GM23248 (cell line): ENCODE results near the gene RRAS2. TPM values are rescaled to one million over a fixed set of nuclear protein-coding genes. Genes with fewer than 3 reads are reported as not detected.

ENCODE experiments used
- DNase-seq: peaks from one replicate; pipeline ENCODE4 v3.0.0-alpha.2; 2015
- H2AFZ ChIP-seq: fragments of 200-600 bp; sonication (generic); 2 replicates; pipeline ENCODE4 v1.6.1; 2016; ENCODE audit warnings: antibody characterized with exemption
- H3F3A ChIP-seq: fragments of 200-600 bp; sonication (generic); 2 replicates; pipeline ENCODE4 v1.6.1; 2016; ENCODE audit warnings: mild to moderate bottlenecking, antibody characterized with exemption, mixed run types; ENCODE audit not compliant: insufficient read depth
- H3K27ac ChIP-seq: fragments of 200-600 bp; sonication (generic); 2 replicates; pipeline ENCODE4 v1.5.1; 2016; ENCODE audit warnings: mild to moderate bottlenecking
- H3K27me3 ChIP-seq: fragments of 200-600 bp; sonication (generic); replicated peaks from 2 replicates; pipeline ENCODE4 v1.6.1; 2016; ENCODE audit warnings: mild to moderate bottlenecking; ENCODE audit not compliant: insufficient read depth
- H3K36me3 ChIP-seq: fragments of 200-600 bp; sonication (generic); 2 replicates; pipeline ENCODE4 v1.6.1; 2016; ENCODE audit warnings: low read depth, mild to moderate bottlenecking
- H3K4me1 ChIP-seq: fragments of 200-600 bp; sonication (generic); 2 replicates; pipeline ENCODE4 v1.6.1; 2016; ENCODE audit warnings: mild to moderate bottlenecking; ENCODE audit not compliant: insufficient read depth
- H3K4me2 ChIP-seq: fragments of 200-600 bp; sonication (generic); one replicate; pipeline ENCODE4 v1.6.1; 2016; ENCODE audit warnings: mild to moderate bottlenecking; ENCODE audit not compliant: unreplicated experiment
- H3K4me3 ChIP-seq: fragments of 200-600 bp; sonication (generic); 2 replicates; pipeline ENCODE4 v1.5.1; 2016; ENCODE audit warnings: mild to moderate bottlenecking
- H3K79me2 ChIP-seq: fragments of 200-600 bp; sonication (generic); 2 replicates; pipeline ENCODE4 v1.6.1; 2016; ENCODE audit warnings: mild to moderate bottlenecking; ENCODE audit not compliant: insufficient read depth
- H3K9ac ChIP-seq: fragments of 200-600 bp; sonication (generic); 2 replicates; pipeline ENCODE4 v1.6.1; 2016; ENCODE audit warnings: mild to moderate bottlenecking
- H3K9me2 ChIP-seq: fragments of 200-600 bp; sonication (generic); 2 replicates; pipeline ENCODE4 v1.6.1; 2016; ENCODE audit warnings: mixed run types, mild to moderate bottlenecking, moderate library complexity; ENCODE audit not compliant: insufficient read depth
- H3K9me3 ChIP-seq: fragments of 200-600 bp; sonication (generic); one replicate; pipeline ENCODE4 v1.6.1; 2017; ENCODE audit warnings: low read depth
- H4K20me1 ChIP-seq: fragments of 200-600 bp; sonication (generic); 2 replicates; pipeline ENCODE4 v1.6.0; 2016; ENCODE audit not compliant: insufficient read depth
- EZH2 ChIP-seq: fragments of 200-600 bp; sonication (generic); IDR thresholded peaks from 2 replicates; pipeline ENCODE4 v1.6.1; 2018; ENCODE audit warnings: antibody characterized with exemption, mild to moderate bottlenecking; ENCODE audit not compliant: insufficient read depth, poor library complexity, severe bottlenecking
- EZH2phosphoT487 ChIP-seq: fragments of 200-600 bp; sonication (generic); IDR thresholded peaks from 2 replicates; pipeline ENCODE4 v1.6.1; 2018; ENCODE audit warnings: antibody characterized with exemption, moderate library complexity, mild to moderate bottlenecking, low read depth; ENCODE audit not compliant: insufficient read depth
- WGBS, 2 experiments: methylation state at CpG; one replicate each; pipeline ENCODE4 v1.1.6; 2015 to 2017; ENCODE audit warnings: low lambda C conversion rate in 2 of 2, low coverage in 1 of 2; ENCODE audit errors: missing lambda C conversion rate in 2 of 2; 5-methylcytosine and 5-hydroxymethylcytosine counted together
- in situ Hi-C: fragments of 300-500 bp; cut with MboI; formaldehyde crosslinking; loops from 2 replicates; pipeline ENCODE4 v1.15.0; 2020
- polyA plus RNA-seq: library from polyadenylated mRNA; unstranded; fragments of >200 nt; fragmentation: Nextera tagmentation; extraction: Ambion mirVana; gene quantifications from 2 replicates; pipeline ENCODE4 v1.2.1, GENCODE V29; 2016
- total RNA-seq: library from RNA; depleted of rRNA; stranded (reverse); fragments of >200 nt; shearing (Covaris generic); gene quantifications from 2 replicates; pipeline ENCODE4 v1.2.3, GENCODE V29; 2014

Gene RRAS2
- total and polyA plus RNA-seq, 2 experiments from 2014 or later: 268 to 382 TPM

- H3K4me2 ChIP-seq: no peak overlapping the region
- H3K27me3 ChIP-seq: no peaks in the 10 kb centered on the region
- H3K27ac ChIP-seq: no peak overlapping the region
- WGBS, 2 experiments: 94 to 100% methylated on average over 1 of the region's 1 CpG
- peak; percentile 23 for DNase-seq
- no peaks in the 10 kb centered on the region for H3K9me2 ChIP-seq
- H3F3A ChIP-seq: peaks cover 44% of the 10 kb centered on the region
- H3K9ac ChIP-seq: no peak overlapping the region
- peaks cover 100% of the 10 kb centered on the region for H3K79me2 ChIP-seq
- no peaks in the 10 kb centered on the region for H3K36me3 ChIP-seq
- peaks cover 58% of the 10 kb centered on the region for H3K4me1 ChIP-seq
- H3K4me3 ChIP-seq: no peak overlapping the region
- TF ChIP-seq EZH2phosphoT487 (no peak), EZH2 (no peak)
- H4K20me1 ChIP-seq: peaks cover 65% of the 10 kb centered on the region
- in situ Hi-C loops: no loop called here
- H3K9me3 ChIP-seq: no peaks in the 10 kb centered on the region
- no peak overlapping the region for H2AFZ ChIP-seq
Measured at GRCh38 chr11:14306481-14306880, 52.5 kb downstream of the RRAS2 start.

GRCh38 chr11:14305649-14306048 lies 53.3 kb downstream of the RRAS2 start:
- TF ChIP-seq EZH2: no peak
- TF ChIP-seq EZH2phosphoT487: no peak
- Histone ChIP-seq H3F3A (peaks cover 42% of the 10 kb centered on the region), H3K36me3 (no peaks in the 10 kb centered on the region), H3K9me3 (no peaks in the 10 kb centered on the region), H4K20me1 (peaks cover 64% of the 10 kb centered on the region), H2AFZ (no peak overlapping the region), H3K9me2 (no peaks in the 10 kb centered on the region), H3K4me1 (peaks cover 61% of the 10 kb centered on the region), H3K27me3 (no peaks in the 10 kb centered on the region), H3K79me2 (peaks cover 100% of the 10 kb centered on the region), H3K4me2 (no peak overlapping the region), H3K4me3 (no peak overlapping the region), H3K27ac (no peak overlapping the region), H3K9ac (no peak overlapping the region)
- in situ Hi-C loops: no loop called here
- WGBS, 2 experiments: 96 to 98% methylated on average over 7 of the region's 7 CpGs
- no peak for DNase-seq

GRCh38 chr11:14304601-14305000 lies 54.4 kb downstream of the RRAS2 start:
- no peak for TF ChIP-seq EZH2phosphoT487
- TF ChIP-seq EZH2: no peak
- no peak overlapping the region for H2AFZ ChIP-seq
- peaks cover 61% of the 10 kb centered on the region for H4K20me1 ChIP-seq
- H3K4me3 ChIP-seq: no peak overlapping the region
- peaks cover 61% of the 10 kb centered on the region for H3K4me1 ChIP-seq
- H3F3A ChIP-seq: peaks cover 44% of the 10 kb centered on the region
- no peak overlapping the region for H3K4me2 ChIP-seq
- H3K27ac ChIP-seq: no peak overlapping the region
- H3K27me3 ChIP-seq: no peaks in the 10 kb centered on the region
- DNase-seq: no peak
- in situ Hi-C loops: no loop called here
- H3K9me3 ChIP-seq: no peaks in the 10 kb centered on the region
- no peaks in the 10 kb centered on the region for H3K9me2 ChIP-seq
- no peak overlapping the region for H3K9ac ChIP-seq
- H3K79me2 ChIP-seq: peaks cover 100% of the 10 kb centered on the region
- no peaks in the 10 kb centered on the region for H3K36me3 ChIP-seq

- Histone ChIP-seq H3K9me2 (no peaks in the 10 kb centered on the region), H3K27ac (peak overlapping the region; percentile 45), H4K20me1 (peaks cover 54% of the 10 kb centered on the region), H3K4me1 (peaks cover 56% of the 10 kb centered on the region), H3K36me3 (no peaks in the 10 kb centered on the region), H2AFZ (no peak overlapping the region), H3K9ac (peak overlapping the region; percentile 46; the same call in 1 of the 2 replicates), H3F3A (peaks cover 58% of the 10 kb centered on the region), H3K4me2 (peak overlapping the region; percentile 49), H3K79me2 (peaks cover 100% of the 10 kb centered on the region), H3K9me3 (no peaks in the 10 kb centered on the region), H3K4me3 (no peak overlapping the region), H3K27me3 (no peaks in the 10 kb centered on the region)
- 27 to 33% methylated on average over 6 of the region's 6 CpGs for WGBS, 2 experiments
- in situ Hi-C loops: no loop called here
- DNase-seq: peak; percentile 84
- no peak for TF ChIP-seq EZH2phosphoT487
- no peak for TF ChIP-seq EZH2
Measured at GRCh38 chr11:14300661-14301304, 58.2 kb downstream of the RRAS2 start.
